ENCODE results near the gene RUNX1. TPM values are rescaled to one million over a fixed set of nuclear protein-coding genes. Genes with fewer than 3 reads are reported as not detected.

RUNX1 gene
- polyA plus RNA-seq, 1 experiment, result 20.9 TPM

DNA sequence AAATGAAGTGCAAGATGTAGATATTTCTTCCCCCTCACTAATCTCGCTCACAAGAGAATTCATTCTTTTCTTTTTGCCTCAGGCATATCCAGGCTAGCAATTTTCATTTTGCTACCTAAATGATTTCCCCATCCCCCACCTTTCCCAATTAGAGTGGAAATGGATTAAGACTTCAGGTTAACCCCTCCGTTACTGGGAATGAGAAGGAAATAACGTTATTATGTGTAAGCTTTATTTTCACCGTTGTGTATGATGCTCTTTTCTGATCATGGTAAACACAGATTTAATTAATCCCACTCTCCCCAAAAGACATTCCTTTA, 143.9 kb downstream of the RUNX1 start:
- Histone ChIP-seq H3K4me3 (ENCODE audit: low read depth, low read length) (no peak overlapping the region), H3K27ac (ENCODE audit: low read depth, low read length) (no peak overlapping the region), H3K27me3 (ENCODE audit: control insufficient read depth, insufficient read depth, low read length) (no peaks in the 10 kb centered on the region), H3K9me3 (ENCODE audit: control insufficient read depth, insufficient read depth, low read length) (no peaks in the 10 kb centered on the region)
- no peak for DNase-seq (ENCODE audit: low read depth, low spot score)
- ChIA-PET POLR2A (no interaction called here), CTCF (no interaction called here)
- TF ChIP-seq, protein P1, sequence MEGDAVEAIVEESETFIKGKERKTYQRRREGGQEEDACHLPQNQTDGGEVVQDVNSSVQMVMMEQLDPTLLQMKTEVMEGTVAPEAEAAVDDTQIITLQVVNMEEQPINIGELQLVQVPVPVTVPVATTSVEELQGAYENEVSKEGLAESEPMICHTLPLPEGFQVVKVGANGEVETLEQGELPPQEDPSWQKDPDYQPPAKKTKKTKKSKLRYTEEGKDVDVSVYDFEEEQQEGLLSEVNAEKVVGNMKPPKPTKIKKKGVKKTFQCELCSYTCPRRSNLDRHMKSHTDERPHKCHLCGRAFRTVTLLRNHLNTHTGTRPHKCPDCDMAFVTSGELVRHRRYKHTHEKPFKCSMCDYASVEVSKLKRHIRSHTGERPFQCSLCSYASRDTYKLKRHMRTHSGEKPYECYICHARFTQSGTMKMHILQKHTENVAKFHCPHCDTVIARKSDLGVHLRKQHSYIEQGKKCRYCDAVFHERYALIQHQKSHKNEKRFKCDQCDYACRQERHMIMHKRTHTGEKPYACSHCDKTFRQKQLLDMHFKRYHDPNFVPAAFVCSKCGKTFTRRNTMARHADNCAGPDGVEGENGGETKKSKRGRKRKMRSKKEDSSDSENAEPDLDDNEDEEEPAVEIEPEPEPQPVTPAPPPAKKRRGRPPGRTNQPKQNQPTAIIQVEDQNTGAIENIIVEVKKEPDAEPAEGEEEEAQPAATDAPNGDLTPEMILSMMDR (IDR thresholded peaks at IDR 0.05; ENCODE audit: low read depth, low read length), result no peak

DNA sequence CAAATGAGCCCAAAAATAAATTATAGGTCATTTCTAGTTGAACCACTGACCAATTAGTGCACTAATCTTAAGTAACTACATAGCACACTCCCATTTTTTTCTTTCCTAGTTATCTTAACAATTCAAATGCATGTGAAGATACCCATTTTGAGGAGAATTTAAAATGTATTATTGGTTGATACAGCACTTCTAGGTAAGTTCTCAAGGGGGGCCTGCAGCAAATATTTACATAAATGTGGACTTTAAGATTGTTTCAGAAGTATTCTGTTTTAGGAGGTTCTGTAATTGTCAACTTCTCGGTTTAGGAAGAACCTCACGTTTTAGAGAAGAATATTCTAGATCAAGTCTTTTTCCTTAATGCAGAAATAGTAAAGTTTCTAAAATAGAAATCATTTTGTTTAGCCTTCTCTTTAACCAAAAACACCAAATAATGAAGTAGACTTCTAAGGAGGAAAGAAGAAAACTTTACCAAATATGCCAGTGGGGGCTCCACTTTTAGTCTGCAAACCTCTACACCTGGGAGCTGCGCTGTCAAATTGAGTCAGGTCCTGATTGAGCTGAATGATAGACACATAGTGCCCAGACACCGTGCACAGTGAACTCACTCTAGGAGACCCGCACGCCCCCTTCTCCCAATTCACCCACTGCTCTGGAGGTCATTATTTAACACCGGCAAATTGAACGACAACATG, 144.4 kb downstream of the RUNX1 start:
- ChIA-PET POLR2A (no interaction called here), CTCF (interaction anchor here (1.9 kb wide), 1 partner anchor 159 kb away, joined by 8 read pairs; no protein-coding TSS in a partner anchor)
- Histone ChIP-seq H3K27ac (ENCODE audit: low read depth, low read length) (no peak overlapping the region), H3K9me3 (ENCODE audit: control insufficient read depth, insufficient read depth, low read length) (no peaks in the 10 kb centered on the region), H3K27me3 (ENCODE audit: control insufficient read depth, insufficient read depth, low read length) (no peaks in the 10 kb centered on the region), H3K4me3 (ENCODE audit: low read depth, low read length) (no peak overlapping the region)
- no peak for DNase-seq (ENCODE audit: low read depth, low spot score)
- TF ChIP-seq, protein P1 (IDR thresholded peaks at IDR 0.05; ENCODE audit: low read depth, low read length), result no peak

- H3K27me3 ChIP-seq (ENCODE audit: control insufficient read depth, insufficient read depth, low read length), result no peaks in the 10 kb centered on the region
- POLR2A ChIA-PET, result no interaction called here
- H3K27ac ChIP-seq (ENCODE audit: low read depth, low read length), result no peak overlapping the region
- H3K4me3 ChIP-seq (ENCODE audit: low read depth, low read length), result no peak overlapping the region
- DNase-seq (ENCODE audit: low read depth, low spot score), result no peak
- CTCF ChIA-PET, result interaction anchor here (1.1 kb wide), 1 partner anchor 10 kb away, joined by 4 read pairs; no protein-coding TSS in a partner anchor
- TF ChIP-seq, protein P1 (IDR thresholded peaks at IDR 0.05; ENCODE audit: low read depth, low read length), result no peak
- peaks cover 9% of the 10 kb centered on the region; the same call in 1 of the 2 replicates for H3K9me3 ChIP-seq (ENCODE audit: control insufficient read depth, insufficient read depth, low read length)
Measured at GRCh38 chr21:34900376-34900775, 148.7 kb downstream of the RUNX1 start.

DNA sequence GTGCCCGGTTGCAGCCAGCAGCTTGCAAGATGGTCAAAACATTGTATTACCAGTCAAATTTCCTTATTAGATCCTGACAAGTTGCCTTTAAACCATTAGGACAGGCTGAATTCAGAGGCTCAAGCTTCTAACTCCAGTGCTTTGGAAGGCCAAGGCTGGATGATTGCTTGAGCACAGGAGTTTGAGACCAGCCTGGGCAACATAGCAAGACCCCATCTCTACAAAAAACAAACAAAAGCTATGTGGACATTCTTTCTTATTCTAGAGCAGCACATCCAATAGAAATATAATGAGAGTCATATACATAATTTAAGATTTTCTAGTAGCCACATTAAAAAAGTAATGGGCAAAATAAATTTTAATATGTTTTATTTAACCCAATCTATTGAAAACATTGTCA, 149.3 kb downstream of the RUNX1 start:
- Histone ChIP-seq H3K27ac (ENCODE audit: low read depth, low read length) (no peak overlapping the region), H3K9me3 (ENCODE audit: control insufficient read depth, insufficient read depth, low read length) (peaks cover 9% of the 10 kb centered on the region; the same call in 1 of the 2 replicates), H3K4me3 (ENCODE audit: low read depth, low read length) (no peak overlapping the region), H3K27me3 (ENCODE audit: control insufficient read depth, insufficient read depth, low read length) (no peaks in the 10 kb centered on the region)
- no peak for DNase-seq (ENCODE audit: low read depth, low spot score)
- TF ChIP-seq, protein P1 (IDR thresholded peaks at IDR 0.05; ENCODE audit: low read depth, low read length), result no peak
- ChIA-PET POLR2A (interaction anchor here (0.7 kb wide), 1 partner anchor 940 kb away, joined by 4 read pairs; no protein-coding TSS in a partner anchor), CTCF (interaction anchor here (1.1 kb wide), 1 partner anchor 10 kb away, joined by 4 read pairs; no protein-coding TSS in a partner anchor)

DNA sequence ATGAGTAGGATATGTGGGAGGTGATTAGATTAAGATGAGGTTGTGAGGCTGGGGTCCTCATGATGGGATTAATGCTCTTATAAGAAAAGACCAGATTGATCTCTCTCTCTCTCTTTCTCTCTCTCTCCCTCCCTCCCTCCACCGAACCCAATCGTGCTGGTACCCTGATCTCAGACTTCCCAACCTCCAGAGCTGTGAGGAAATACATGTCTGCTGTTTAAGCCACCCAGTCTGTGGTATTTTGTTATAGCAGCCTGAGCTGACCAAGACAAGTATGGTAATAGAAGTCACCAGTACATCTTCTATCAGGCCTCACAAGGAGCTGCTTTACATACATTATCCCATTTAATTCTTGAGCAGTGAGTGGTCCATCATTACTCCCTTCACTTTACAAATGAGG, 149.8 kb downstream of the RUNX1 start:
- ChIA-PET POLR2A (interaction anchor here (0.7 kb wide), 1 partner anchor 940 kb away, joined by 4 read pairs; no protein-coding TSS in a partner anchor), CTCF (interaction anchor here (1.1 kb wide), 1 partner anchor 9 kb away, joined by 4 read pairs; no protein-coding TSS in a partner anchor)
- TF ChIP-seq, protein P1 (IDR thresholded peaks at IDR 0.05; ENCODE audit: low read depth, low read length), result no peak
- no peaks in the 10 kb centered on the region for H3K27me3 ChIP-seq (ENCODE audit: control insufficient read depth, insufficient read depth, low read length)
- H3K4me3 ChIP-seq (ENCODE audit: low read depth, low read length), result no peak overlapping the region
- no peak overlapping the region for H3K27ac ChIP-seq (ENCODE audit: low read depth, low read length)
- H3K9me3 ChIP-seq (ENCODE audit: control insufficient read depth, insufficient read depth, low read length), result peaks cover 9% of the 10 kb centered on the region; the same call in 1 of the 2 replicates
- no peak for DNase-seq (ENCODE audit: low read depth, low spot score)

All from AG04450 (cell line).